Stimulated activated CD4-positive, alpha-beta T cell treated with anti-CD3 and anti-CD28 coated beads, Interleukin-2, amount 100 ng/mL, for 24 hours (primary cell): Measurements from ENCODE around the gene INPP5D.
A peak's percentile ranks its signal among the peaks of the same experiment; 100 is the strongest.
"Not testable (repeated sequence)": the region's sequence is repeated elsewhere in the genome, so short reads cannot be mapped to it uniquely, and the experiment has no call there.

Experiments used
- DNase-seq, 2 donors: peaks; one replicate each; pipeline ENCODE4 v3.0.0-alpha.2; 2020

The INPP5D gene

GRCh38 chr2:233053928-233054784 lies 6.0 kb upstream of the INPP5D start:
- peak; percentile 84 to 86 for DNase-seq

GRCh38 chr2:233055362-233055761 lies 4.8 kb upstream of the INPP5D start:
- no peak for DNase-seq

- DNase-seq = no peak
Measured at GRCh38 chr2:233056961-233057605, 3.1 kb upstream of the INPP5D start.

GRCh38 chr2:233058717-233059546 lies 1.2 kb upstream of the INPP5D start:
- DNase-seq = no peak

GRCh38 chr2:233059547-233059796 lies 670 bp upstream of the INPP5D start:
- DNase-seq = no peak

- no peak for DNase-seq
Measured at GRCh38 chr2:233060501-233060979, 398 bp downstream of the INPP5D start.

GRCh38 chr2:233060980-233061590 lies 943 bp downstream of the INPP5D start:
- DNase-seq = peak; percentile 44 to 50

GRCh38 chr2:233061591-233062450 lies 1.7 kb downstream of the INPP5D start:
- peak; percentile 51 to 57 for DNase-seq

GRCh38 chr2:233062451-233062850 lies 2.3 kb downstream of the INPP5D start:
- no peak for DNase-seq

- no peak for DNase-seq
Measured at GRCh38 chr2:233062946-233063268, 2.8 kb downstream of the INPP5D start.

GRCh38 chr2:233063269-233063975 lies 3.3 kb downstream of the INPP5D start:
- peak; percentile 30 to 33 for DNase-seq

- no peak for DNase-seq
Measured at GRCh38 chr2:233063976-233064411, 3.9 kb downstream of the INPP5D start.

- DNase-seq = no peak
Measured at GRCh38 chr2:233064530-233065199, 4.5 kb downstream of the INPP5D start.

- not testable (repeated sequence) for DNase-seq
Measured at GRCh38 chr2:233065200-233065589, 5.1 kb downstream of the INPP5D start.

GRCh38 chr2:233065954-233066470 lies 5.9 kb downstream of the INPP5D start:
- DNase-seq = no peak

GRCh38 chr2:233068762-233069418 lies 8.7 kb downstream of the INPP5D start:
- DNase-seq = no peak

GRCh38 chr2:233072838-233073237 lies 12.7 kb downstream of the INPP5D start:
- no peak for DNase-seq

- DNase-seq = no peak
Measured at GRCh38 chr2:233074106-233074505, 14.0 kb downstream of the INPP5D start.

GRCh38 chr2:233075141-233075965 lies 15.2 kb downstream of the INPP5D start:
- no peak for DNase-seq
